OCI-LY3 (cell line): ENCODE results near the gene NCK2.

Source experiments
- H2AFZ ChIP-seq: fragments of 200-600, 300-600 bp; shearing (Covaris generic); 2 replicates; pipeline ENCODE4 v1.6.0; 2014; ENCODE audit warnings: antibody characterized with exemption, low read depth, low read length
- H3K27ac ChIP-seq: fragments of 200-600, 300-600 bp; sonication (generic); 2 replicates; pipeline ENCODE4 v1.5.1; 2014; ENCODE audit warnings: mild to moderate bottlenecking, low read length, moderate library complexity, mixed read lengths
- H3K27me3 ChIP-seq: fragments of 200-600, 300-600 bp; sonication (generic); 2 replicates; pipeline ENCODE4 v1.6.1; 2014; ENCODE audit warnings: low read depth, low read length, mixed read lengths
- H3K36me3 ChIP-seq: fragments of 200-600, 300-600 bp; sonication (generic); replicated peaks from 2 replicates; pipeline ENCODE3; 2014; ENCODE audit warnings: low read depth, low read length, mixed read lengths
- H3K4me1 ChIP-seq: fragments of 300-600, 200-600 bp; sonication (generic); 2 replicates; pipeline ENCODE4 v1.6.1; 2014; ENCODE audit warnings: low read length, mixed read lengths
- H3K4me2 ChIP-seq: fragments of 200-600, 300-600 bp; sonication (generic); 2 replicates; pipeline ENCODE4 v1.6.1; 2014; ENCODE audit warnings: low read length, mixed read lengths
- H3K4me3 ChIP-seq: fragments of 300-600, 200-600 bp; sonication (generic); 2 replicates; pipeline ENCODE4 v1.5.1; 2014; ENCODE audit warnings: antibody characterized with exemption, mild to moderate bottlenecking, low read length, moderate library complexity
- H3K79me2 ChIP-seq: fragments of 300-600, 200-600 bp; shearing (Covaris generic); 2 replicates; pipeline ENCODE4 v1.6.1; 2014; ENCODE audit warnings: mild to moderate bottlenecking, low read length, mixed read lengths
- H3K9ac ChIP-seq: fragments of 300-600, 200-600 bp; shearing (Covaris generic); 2 replicates; pipeline ENCODE4 v1.6.0; 2014; ENCODE audit warnings: mild to moderate bottlenecking, low read length, moderate library complexity
- H3K9me3 ChIP-seq: fragments of 200-600, 300-600 bp; shearing (Covaris generic); 2 replicates; pipeline ENCODE4 v1.6.1; 2014; ENCODE audit warnings: low read length, mixed read lengths; ENCODE audit not compliant: insufficient read depth
- H4K20me1 ChIP-seq: fragments of 200-600, 300-600 bp; sonication (generic); 2 replicates; pipeline ENCODE4 v1.6.1; 2016; ENCODE audit warnings: low read length, mixed read lengths; ENCODE audit not compliant: insufficient read depth
- EZH2phosphoT487 ChIP-seq: fragments of 200-600 bp; shearing (Covaris generic); IDR thresholded peaks from 2 replicates; pipeline ENCODE4 v1.6.1; 2018; ENCODE audit warnings: antibody characterized with exemption, mixed run types, low read depth
- TF ChIP-seq, protein P1 (sequence below): fragments of 200-600, 300-600 bp; sonication (generic); IDR thresholded peaks from 2 replicates; pipeline ENCODE4 v1.5.1; 2014; ENCODE audit warnings: antibody characterized with exemption, low read length, low read depth

Gene NCK2

DNA sequence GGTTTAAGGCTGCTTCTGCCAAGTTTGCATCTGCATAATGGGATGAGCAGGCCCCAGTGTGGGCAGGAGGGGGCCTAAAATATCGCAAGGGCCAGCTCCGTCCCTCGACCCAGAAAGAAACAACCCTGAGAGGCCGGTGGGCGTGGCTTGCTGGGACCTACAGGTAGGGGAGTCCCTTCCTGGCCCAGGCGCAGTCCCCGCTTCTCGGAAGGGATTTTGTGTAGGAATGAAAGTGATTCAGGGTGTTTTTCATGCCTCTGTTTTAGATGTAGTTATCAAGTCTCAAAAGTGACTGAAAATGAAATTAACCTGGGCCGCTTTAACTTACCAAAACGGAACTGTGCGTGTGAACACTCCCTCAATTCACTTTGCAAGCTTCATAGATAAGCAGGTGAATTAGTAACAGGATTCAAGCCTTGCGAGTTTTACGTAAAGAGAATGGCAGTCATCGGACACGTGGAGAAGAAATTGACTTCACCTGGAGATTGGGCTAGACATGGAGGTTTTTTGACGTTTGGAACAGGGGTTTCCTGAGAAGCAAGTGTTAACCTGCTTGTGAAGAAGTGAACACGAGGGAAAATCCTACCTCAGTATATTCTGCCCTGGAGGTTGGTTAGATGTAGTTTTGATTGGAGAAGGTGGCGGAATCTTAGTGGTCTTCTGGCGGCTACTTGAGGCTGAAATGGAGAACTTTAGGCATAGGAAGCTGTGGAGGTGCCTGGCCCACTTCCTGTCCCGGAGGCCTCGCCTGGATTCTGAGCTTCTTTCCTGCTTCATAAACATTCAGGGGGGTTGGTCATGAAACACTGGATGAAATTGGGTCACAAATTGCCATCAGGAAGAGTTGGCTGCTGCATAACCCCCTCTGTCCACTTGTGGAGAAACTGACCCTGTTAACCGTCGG lies 1.7 kb downstream of the NCK2 start:
- Histone ChIP-seq H3K9ac (peak overlapping the region; percentile 85), H4K20me1 (peaks cover 57% of the 10 kb centered on the region), H3K79me2 (peaks cover 62% of the 10 kb centered on the region), H3K36me3 (peaks cover 19% of the 10 kb centered on the region), H3K4me1 (peaks cover 16% of the 10 kb centered on the region), H3K4me3 (peak overlapping the region; percentile 83), H3K27me3 (peaks cover 7% of the 10 kb centered on the region; the same call in 1 of the 2 replicates), H3K4me2 (peak overlapping the region; percentile 91), H2AFZ (no peak overlapping the region; the same call in 1 of the 2 replicates), H3K9me3 (no peaks in the 10 kb centered on the region), H3K27ac (peak overlapping the region; percentile 55)
- TF ChIP-seq, protein P1, sequence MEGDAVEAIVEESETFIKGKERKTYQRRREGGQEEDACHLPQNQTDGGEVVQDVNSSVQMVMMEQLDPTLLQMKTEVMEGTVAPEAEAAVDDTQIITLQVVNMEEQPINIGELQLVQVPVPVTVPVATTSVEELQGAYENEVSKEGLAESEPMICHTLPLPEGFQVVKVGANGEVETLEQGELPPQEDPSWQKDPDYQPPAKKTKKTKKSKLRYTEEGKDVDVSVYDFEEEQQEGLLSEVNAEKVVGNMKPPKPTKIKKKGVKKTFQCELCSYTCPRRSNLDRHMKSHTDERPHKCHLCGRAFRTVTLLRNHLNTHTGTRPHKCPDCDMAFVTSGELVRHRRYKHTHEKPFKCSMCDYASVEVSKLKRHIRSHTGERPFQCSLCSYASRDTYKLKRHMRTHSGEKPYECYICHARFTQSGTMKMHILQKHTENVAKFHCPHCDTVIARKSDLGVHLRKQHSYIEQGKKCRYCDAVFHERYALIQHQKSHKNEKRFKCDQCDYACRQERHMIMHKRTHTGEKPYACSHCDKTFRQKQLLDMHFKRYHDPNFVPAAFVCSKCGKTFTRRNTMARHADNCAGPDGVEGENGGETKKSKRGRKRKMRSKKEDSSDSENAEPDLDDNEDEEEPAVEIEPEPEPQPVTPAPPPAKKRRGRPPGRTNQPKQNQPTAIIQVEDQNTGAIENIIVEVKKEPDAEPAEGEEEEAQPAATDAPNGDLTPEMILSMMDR: no peak
- no peak for TF ChIP-seq EZH2phosphoT487

DNA sequence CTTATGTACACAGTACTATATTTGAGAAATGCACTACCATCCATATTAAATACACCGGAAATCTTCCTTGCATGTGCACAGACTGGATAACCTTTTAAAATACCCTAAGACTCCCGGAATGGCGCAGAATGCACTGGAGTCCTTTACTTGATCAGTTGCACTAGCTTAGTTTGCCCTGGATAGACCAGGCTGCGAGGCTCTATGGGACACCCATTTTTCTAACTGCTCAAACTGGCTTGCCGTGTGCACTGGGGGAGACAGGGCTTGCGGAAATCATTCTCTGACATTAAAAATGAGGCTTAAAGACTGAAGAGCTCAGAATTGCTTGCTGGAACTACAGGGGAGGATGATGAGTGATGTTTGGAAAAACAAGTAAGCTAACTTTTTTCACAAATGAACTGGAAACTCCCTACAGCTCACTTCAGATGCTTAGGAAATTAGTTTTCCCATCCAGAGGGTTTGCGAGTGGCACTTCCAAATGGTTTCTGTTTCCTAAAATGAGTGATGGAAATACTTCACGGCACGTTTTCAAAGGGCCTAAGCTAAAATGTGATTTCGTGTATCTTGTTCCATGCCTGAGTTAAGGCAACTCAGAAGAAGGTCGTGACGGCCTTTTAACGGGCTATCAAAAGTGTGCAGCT lies 2.7 kb downstream of the NCK2 start:
- H3K4me3 ChIP-seq: no peak overlapping the region
- TF ChIP-seq, protein P1: no peak
- no peak for TF ChIP-seq EZH2phosphoT487
- H2AFZ ChIP-seq: no peak overlapping the region
- H3K36me3 ChIP-seq: peaks cover 19% of the 10 kb centered on the region
- peaks cover 7% of the 10 kb centered on the region; the same call in 1 of the 2 replicates for H3K27me3 ChIP-seq
- no peak overlapping the region for H3K9ac ChIP-seq
- H3K4me1 ChIP-seq: peaks cover 16% of the 10 kb centered on the region
- H4K20me1 ChIP-seq: peaks cover 59% of the 10 kb centered on the region
- H3K79me2 ChIP-seq: peaks cover 62% of the 10 kb centered on the region
- H3K9me3 ChIP-seq: no peaks in the 10 kb centered on the region
- H3K27ac ChIP-seq: no peak overlapping the region
- no peak overlapping the region for H3K4me2 ChIP-seq

DNA sequence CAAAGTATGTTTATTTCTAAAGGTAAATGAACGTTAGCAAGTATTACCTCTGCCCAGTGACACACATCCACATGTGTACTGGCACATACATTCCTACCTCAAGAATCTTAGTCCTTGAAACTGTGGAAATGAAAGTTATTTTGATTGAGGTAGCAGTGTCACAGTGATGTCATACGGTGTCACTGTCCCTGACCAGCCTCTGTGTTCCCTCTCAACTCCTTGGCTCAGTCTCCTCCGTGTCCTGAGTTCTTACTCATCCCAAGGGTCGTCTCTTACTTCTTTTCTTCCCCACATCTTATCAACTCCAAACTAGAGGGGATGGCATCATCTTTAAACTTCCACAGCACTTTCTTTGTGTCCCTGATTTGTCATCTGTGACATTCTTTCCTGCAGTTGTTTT lies 3.3 kb downstream of the NCK2 start:
- TF ChIP-seq, protein P1: no peak
- TF ChIP-seq EZH2phosphoT487: no peak
- Histone ChIP-seq H3K27me3 (peaks cover 7% of the 10 kb centered on the region; the same call in 1 of the 2 replicates), H2AFZ (no peak overlapping the region), H3K9me3 (no peaks in the 10 kb centered on the region), H4K20me1 (peaks cover 63% of the 10 kb centered on the region), H3K27ac (no peak overlapping the region), H3K4me1 (peaks cover 16% of the 10 kb centered on the region), H3K79me2 (peaks cover 62% of the 10 kb centered on the region), H3K36me3 (peaks cover 19% of the 10 kb centered on the region), H3K4me3 (no peak overlapping the region), H3K4me2 (no peak overlapping the region), H3K9ac (no peak overlapping the region)

DNA sequence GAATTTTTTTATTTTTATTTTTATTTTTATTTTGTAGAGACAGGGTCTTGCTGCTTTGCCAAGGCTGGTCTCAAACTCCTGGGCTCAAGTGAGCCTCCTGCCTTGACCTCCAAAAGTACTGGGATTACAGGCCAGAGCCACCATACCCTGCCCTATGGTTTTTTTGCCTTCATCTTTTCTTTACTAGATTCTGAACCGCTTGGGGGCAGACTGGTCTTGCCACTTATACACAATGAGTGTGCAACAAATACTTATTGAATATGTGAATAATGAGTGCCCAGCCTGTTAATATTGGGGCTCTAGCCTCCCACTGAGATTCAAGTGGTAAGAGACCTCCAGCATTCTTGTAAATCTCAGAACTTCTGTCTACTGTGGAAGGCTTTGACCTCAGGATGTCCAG lies 3.9 kb downstream of the NCK2 start:
- Histone ChIP-seq H3K9ac (no peak overlapping the region), H3K79me2 (peaks cover 62% of the 10 kb centered on the region), H3K4me2 (no peak overlapping the region), H4K20me1 (peaks cover 68% of the 10 kb centered on the region), H3K4me3 (no peak overlapping the region), H3K27ac (no peak overlapping the region), H3K27me3 (peaks cover 2% of the 10 kb centered on the region; the same call in 1 of the 2 replicates), H3K36me3 (peaks cover 19% of the 10 kb centered on the region), H3K9me3 (no peaks in the 10 kb centered on the region), H3K4me1 (peaks cover 17% of the 10 kb centered on the region), H2AFZ (no peak overlapping the region)
- TF ChIP-seq EZH2phosphoT487: no peak
- TF ChIP-seq, protein P1: no peak
